Right lobe of liver (tissue), 6 donors: ENCODE results near the gene KLRB1. TPM values are rescaled to one million over a fixed set of nuclear protein-coding genes. Genes with fewer than 3 reads are reported as not detected.
A peak's percentile ranks its signal among the peaks of the same experiment; 100 is the strongest.

Source experiments
- ATAC-seq, 4 donors: fragments of 200-7000 bp; cut with Tn5 transposase; one replicate each; pipeline ENCODE4 v1.9.1; 2020; ENCODE audit warnings: mild to moderate bottlenecking in 4 of 4, moderate library complexity in 4 of 4
- DNase-seq, 3 donors: peaks; one replicate each; pipeline ENCODE4 v3.0.0-alpha.2; 2020
- H3K27ac ChIP-seq, 3 donors: fragments of 200-600 bp; one replicate each; pipeline ENCODE4 v1.8.0; 2022
- H3K27me3 ChIP-seq, 2 donors: fragments of 200-600 bp; one replicate each; pipeline ENCODE4 v1.8.0; 2022
- H3K36me3 ChIP-seq, 4 donors: fragments of 200-600 bp; sonication (generic) in 1 of 4; one replicate each; pipeline versions ENCODE4 v1.5.1 to v1.8.0; 2017 to 2022; ENCODE audit warnings: control low read depth in 1 of 4
- H3K4me1 ChIP-seq, 4 donors: fragments of 200-600 bp; sonication (generic) in 1 of 4; one replicate each; pipeline versions ENCODE4 v1.5.1 to v1.8.0; 2017 to 2022; ENCODE audit warnings: control low read depth in 1 of 4
- H3K4me3 ChIP-seq, 3 donors: fragments of 200-600 bp; one replicate each; pipeline ENCODE4 v1.8.0; 2022
- H3K9me3 ChIP-seq, 4 donors: fragments of 200-600 bp; sonication (generic) in 1 of 4; one replicate each; pipeline versions ENCODE4 v1.5.1 to v1.8.0; 2017 to 2022; ENCODE audit warnings: control low read depth in 1 of 4
- POLR2A ChIP-seq: fragments of 450-650 bp; IDR thresholded peaks from one replicate; pipeline ENCODE4 v1.6.1; 2017; ENCODE audit warnings: antibody characterized with exemption, mild to moderate bottlenecking
- whole genome bisulfite sequencing: methylation state at CpG from one replicate; pipeline ENCODE4 v1.1.6; 2018; ENCODE audit warnings: low coverage, low lambda C conversion rate; ENCODE audit not compliant: insufficient coverage; ENCODE audit errors: missing lambda C conversion rate; 5-methylcytosine and 5-hydroxymethylcytosine counted together
- intact Hi-C, 2 donors: fragments of 100-400 bp; cut with DNase I; formaldehyde crosslinking; loops; one replicate each; pipeline versions ENCODE4 v1.11.2 to v1.14.1; 2022
- long read RNA-seq: library from polyadenylated mRNA; unstranded; transcript quantifications from one replicate; pipeline ENCODE4 v2.0.0, GENCODE V29; 2019
- total RNA-seq, 6 experiments: library from RNA; depleted of rRNA in 2 of 6; stranded (reverse); fragments of >200 nt in 2 of 6; fragmentation: NEBNext Ultra II Directional in 3 of 6; extraction: Animal tissue kit (Norgen Biotek cat#: 25700) in 3 of 6; gene quantifications; one replicate each; pipeline versions ENCODE4 v1.1.0 to v1.2.4, GENCODE V29; 2016 to 2023
- TF ChIP-seq, protein P1 (sequence below), 4 donors: fragments of 200-600 bp in 3 of 4; fragments of 450-650 bp in 1 of 4; IDR thresholded peaks; one replicate each; pipeline versions ENCODE4 v1.5.1 to v1.8.0; 2016 to 2022; ENCODE audit warnings: antibody characterized with exemption in 4 of 4, mild to moderate bottlenecking in 2 of 4
- donor health status: DM: no; HTN: yes; CAD: no.
- donor health status: DM: no; HTN: no; CAD: no.
- donor health status: DM: no; HTN: no; CAD: no.
- donor health status: DM: no; HTN: yes; CAD: no.
- donor health status: DM: no; HTN: yes; CAD: no.

The KLRB1 gene
- total RNA-seq = 1 to 10 TPM in 3 of 6 experiments, under 1 TPM in 3; 0.22 to 1.9 (median 1.1) TPM
- long read RNA-seq, partial matches to known transcripts = 0 of 4 reads
- long read RNA-seq, other reads (novel, unspliced or antisense) = 0 of 4 reads

DNA sequence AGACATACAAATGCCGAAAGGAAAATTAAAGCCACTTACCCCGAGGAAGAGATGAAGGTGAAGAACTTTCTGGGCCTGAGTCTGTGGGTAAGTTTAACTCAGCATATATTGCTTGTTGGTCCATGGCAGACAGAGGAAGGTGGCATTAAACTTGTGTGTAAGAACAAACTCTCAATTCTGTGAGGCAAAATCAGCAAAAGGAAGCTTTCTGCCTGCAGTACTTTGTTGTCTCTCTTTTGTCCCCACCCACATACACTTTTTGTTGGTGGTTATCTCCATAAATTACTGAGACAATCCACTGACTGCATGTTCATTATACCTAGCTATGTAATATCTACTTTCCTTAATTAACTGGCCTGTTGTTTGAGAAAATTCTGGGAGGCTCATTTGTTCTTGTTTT, at the start of gene KLRB1:
Gene KLRB1 (minus strand): TSS at position 201 of the 400 bp plus-strand sequence. CDS start 77 bp downstream, at position 124.
- H3K9me3 ChIP-seq = no peaks in the 10 kb centered on the region
- DNase-seq = no peak
- no peak within 1 kb of the TSS for H3K4me3 ChIP-seq
- no peak within 1 kb of the TSS for H3K27ac ChIP-seq
- no peaks in the 10 kb centered on the region for H3K27me3 ChIP-seq
- TF ChIP-seq POLR2A = no peak
- TF ChIP-seq, protein P1, sequence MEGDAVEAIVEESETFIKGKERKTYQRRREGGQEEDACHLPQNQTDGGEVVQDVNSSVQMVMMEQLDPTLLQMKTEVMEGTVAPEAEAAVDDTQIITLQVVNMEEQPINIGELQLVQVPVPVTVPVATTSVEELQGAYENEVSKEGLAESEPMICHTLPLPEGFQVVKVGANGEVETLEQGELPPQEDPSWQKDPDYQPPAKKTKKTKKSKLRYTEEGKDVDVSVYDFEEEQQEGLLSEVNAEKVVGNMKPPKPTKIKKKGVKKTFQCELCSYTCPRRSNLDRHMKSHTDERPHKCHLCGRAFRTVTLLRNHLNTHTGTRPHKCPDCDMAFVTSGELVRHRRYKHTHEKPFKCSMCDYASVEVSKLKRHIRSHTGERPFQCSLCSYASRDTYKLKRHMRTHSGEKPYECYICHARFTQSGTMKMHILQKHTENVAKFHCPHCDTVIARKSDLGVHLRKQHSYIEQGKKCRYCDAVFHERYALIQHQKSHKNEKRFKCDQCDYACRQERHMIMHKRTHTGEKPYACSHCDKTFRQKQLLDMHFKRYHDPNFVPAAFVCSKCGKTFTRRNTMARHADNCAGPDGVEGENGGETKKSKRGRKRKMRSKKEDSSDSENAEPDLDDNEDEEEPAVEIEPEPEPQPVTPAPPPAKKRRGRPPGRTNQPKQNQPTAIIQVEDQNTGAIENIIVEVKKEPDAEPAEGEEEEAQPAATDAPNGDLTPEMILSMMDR (IDR thresholded peaks at IDR 0.05) = no peak
- intact Hi-C loops = no loop called here
- no peaks in the 10 kb centered on the region for H3K36me3 ChIP-seq
- 45% methylated on average over 2 of the region's 2 CpGs for WGBS
- no peak for ATAC-seq
- no peaks in the 10 kb centered on the region for H3K4me1 ChIP-seq

DNA sequence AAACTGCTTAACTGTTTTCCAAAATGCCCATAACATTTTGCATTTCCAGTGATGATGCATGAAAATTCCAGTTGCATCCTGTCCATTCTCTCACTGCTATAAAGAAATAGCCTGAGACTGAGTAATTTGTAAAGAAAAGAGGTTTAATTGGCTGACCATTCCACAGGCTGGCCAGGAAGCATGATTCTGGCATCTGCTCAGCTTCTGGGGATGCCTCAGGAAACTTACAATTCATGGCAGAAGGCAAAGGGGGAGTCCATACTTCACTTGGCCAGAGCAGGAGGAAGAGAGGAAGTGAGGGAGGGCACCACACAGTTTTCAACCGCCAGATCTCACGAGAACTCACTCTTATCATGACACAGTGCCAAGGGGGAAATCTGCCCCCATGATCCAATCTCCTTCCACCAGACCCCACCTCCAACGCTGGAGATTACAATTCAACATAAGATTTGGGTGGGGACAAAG, 43.6 kb upstream of the KLRB1 start:
- no peak for ATAC-seq
- intact Hi-C loops = no loop called here
- TF ChIP-seq, protein P1 (IDR thresholded peaks at IDR 0.05) = no peak
- no peak for TF ChIP-seq POLR2A
- no peaks in the 10 kb centered on the region for H3K27me3 ChIP-seq
- WGBS = 24% methylated on average over 3 of the region's 3 CpGs
- no peaks in the 10 kb centered on the region for H3K4me1 ChIP-seq
- DNase-seq = no peak
- no peaks in the 10 kb centered on the region for H3K36me3 ChIP-seq
- H3K9me3 ChIP-seq = no peaks in the 10 kb centered on the region
- no peak overlapping the region for H3K4me3 ChIP-seq
- H3K27ac ChIP-seq = peak overlapping the region; percentile 3 to 88 (median 47)

DNA sequence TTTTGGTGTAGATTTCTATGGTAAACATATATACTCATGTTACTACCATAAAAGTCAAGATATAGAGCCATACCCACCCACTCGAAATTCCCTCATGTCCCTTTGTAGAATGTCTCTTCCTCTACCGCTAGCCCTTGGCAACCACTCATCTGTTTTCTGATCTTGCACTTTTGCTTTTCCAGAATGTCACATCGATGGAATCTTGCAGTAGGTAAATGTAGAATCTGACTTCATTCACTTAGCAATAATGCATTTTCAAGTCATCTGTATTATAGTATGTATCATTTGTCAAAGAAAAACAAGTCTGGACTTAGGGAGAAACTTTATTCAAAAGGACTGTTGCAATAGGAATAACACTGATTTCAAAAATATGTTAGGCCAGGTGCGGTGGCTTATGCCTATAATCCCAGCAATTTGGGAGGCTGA, 42.4 kb upstream of the KLRB1 start:
- TF ChIP-seq, protein P1 (IDR thresholded peaks at IDR 0.05) = no peak
- TF ChIP-seq POLR2A = no peak
- 44% methylated on average over 4 of the region's 4 CpGs for WGBS
- DNase-seq (no peak), ATAC-seq (no peak)
- Histone ChIP-seq H3K4me1 (no peaks in the 10 kb centered on the region), H3K27ac (peak overlapping the region; percentile 75 to 88 (median 77)), H3K27me3 (no peaks in the 10 kb centered on the region), H3K4me3 (peak overlapping the region in 2 of 3 donors; percentile 50 to 65), H3K36me3 (no peaks in the 10 kb centered on the region), H3K9me3 (no peaks in the 10 kb centered on the region)
- intact Hi-C loops = no loop called here

DNA sequence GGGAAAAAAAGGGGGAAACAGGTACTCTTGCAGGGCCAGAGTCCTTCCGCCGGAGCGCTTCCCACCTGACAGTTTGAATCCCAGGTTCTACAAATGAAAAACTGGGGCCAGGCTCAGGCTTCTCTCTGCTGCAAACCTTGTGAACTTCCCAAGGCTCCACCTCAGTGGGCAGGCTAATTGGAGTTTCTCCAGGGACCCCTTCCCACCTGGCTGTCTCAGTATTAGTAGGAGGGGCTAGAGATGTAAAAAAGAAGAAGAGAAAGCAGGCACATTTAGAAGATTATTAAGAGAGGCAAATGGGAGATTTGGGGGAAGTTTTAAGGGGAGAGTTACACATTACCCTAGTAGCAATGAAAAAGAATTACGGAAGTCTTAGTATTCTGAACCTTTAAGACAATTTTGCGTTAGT, 41.8 kb upstream of the KLRB1 start:
- Histone ChIP-seq H3K9me3 (no peaks in the 10 kb centered on the region), H3K4me3 (peak overlapping the region; percentile 50 to 65 (median 52)), H3K27ac (peak overlapping the region; percentile 75 to 88 (median 77)), H3K36me3 (no peaks in the 10 kb centered on the region), H3K4me1 (no peaks in the 10 kb centered on the region), H3K27me3 (no peaks in the 10 kb centered on the region)
- intact Hi-C loops = no loop called here
- ATAC-seq (no peak), DNase-seq (no peak)
- no peak for TF ChIP-seq POLR2A
- TF ChIP-seq, protein P1 (IDR thresholded peaks at IDR 0.05) = no peak
- 41% methylated on average over 5 of the region's 5 CpGs for WGBS
